GM21528 (cell line): ENCODE measurements around the gene UVRAG.
"Not testable (repeated sequence)": the region's sequence is repeated elsewhere in the genome, so short reads cannot be mapped to it uniquely, and the experiment has no call there.

Experiments
- ATAC-seq: cut with Tn5 transposase; IDR thresholded peaks from one replicate; pipeline ENCODE4 v1.9.1; 2021; ENCODE audit warnings: mild to moderate bottlenecking, moderate library complexity; ENCODE audit not compliant: unreplicated experiment, low FRiP score

Gene UVRAG

DNA sequence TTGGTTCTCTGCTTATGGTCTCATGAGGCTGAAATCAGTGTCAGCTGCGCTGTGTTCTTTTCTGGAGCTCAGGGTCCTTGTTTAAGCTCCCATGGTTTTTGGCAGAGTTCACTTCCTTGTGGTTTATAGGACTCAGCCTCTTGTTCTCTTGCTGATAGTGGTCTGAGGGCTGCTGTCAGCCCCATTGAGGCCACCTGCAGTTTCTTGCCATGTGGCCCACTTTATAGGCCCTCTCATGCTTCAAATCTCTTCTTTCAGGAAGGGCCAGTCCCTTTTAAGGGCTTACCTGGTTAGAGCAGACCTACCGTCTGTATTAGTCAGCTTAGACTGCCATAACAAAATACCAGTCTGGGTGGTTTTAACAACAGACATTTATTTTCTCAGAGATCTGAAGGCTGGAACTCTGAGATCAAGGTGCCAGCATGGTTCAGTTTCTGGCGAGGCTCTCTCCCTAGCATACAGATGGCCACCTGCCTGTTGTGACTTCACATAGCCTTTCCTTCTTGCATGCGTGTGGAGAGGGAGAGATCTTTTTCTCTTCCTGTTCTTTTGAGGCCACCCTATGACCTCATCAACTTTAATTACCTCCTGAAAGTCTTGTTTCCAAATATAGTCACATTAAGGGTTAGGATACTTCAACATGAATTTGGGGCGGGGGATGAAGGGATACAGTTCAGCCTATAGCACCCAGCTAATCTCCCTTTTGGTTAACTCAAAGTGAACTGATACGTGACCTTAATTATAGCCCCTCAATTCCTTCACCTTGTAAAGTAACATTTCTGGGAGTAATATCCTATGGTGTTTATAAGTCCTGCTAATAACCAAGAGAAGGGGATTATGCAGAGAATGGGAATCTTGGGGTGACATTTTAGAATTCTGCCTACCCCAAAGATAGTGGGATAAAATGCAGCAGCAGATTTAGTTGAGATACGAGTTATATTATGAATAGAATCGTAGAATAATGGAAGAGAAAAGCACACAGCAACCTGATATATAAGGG lies 131.8 kb downstream of the UVRAG start:
- ATAC-seq, result no peak

DNA sequence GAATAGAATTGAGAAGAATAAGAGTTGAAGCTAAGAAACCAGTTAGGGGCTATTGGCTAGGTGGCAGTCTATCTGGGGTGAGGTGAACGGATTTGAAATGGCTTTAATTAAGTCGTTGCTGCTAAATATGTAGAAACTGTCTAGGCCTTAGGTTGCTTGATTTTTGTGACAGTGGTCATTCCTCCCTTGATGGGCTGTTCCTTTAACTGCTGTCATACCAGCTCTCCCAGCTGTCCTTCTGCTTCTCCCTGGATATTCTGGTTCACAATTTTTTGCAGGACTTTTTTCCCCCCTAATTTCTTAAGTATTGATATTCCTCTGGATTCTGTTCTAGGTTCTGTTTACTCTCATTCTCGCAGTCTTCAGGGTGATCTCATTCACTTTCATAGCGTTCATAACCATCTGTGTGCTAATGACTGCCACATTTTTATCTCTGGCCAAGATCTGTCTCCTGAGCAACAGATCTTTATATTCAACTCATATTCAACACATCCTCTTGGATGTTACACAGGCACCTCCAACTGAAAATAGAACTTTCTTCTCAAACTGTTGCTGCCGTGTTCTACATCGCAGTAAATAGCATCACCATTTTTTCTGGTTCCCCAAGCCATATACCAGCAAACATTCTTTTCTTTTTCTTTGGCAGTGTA lies 134.1 kb downstream of the UVRAG start:
- no peak for ATAC-seq

DNA sequence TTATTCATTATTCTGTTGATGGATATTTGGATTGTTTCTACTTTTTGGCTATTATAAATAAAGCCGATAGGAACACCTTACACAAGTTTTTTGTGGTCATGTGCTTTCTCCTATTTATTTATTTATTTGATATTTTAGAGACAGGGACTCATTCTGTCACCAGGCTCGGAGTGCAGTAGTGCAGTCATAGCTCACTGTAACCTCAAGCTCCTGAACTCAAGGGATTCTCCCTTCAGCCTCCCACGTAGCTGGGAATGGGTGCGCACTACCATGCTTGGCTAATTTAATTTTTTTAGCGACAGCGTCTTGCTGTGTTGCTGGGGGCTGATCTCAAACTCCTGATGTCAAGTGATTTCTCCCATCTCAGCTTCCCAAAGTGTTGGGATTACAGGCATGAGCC lies 135.1 kb downstream of the UVRAG start:
- no peak for ATAC-seq

DNA sequence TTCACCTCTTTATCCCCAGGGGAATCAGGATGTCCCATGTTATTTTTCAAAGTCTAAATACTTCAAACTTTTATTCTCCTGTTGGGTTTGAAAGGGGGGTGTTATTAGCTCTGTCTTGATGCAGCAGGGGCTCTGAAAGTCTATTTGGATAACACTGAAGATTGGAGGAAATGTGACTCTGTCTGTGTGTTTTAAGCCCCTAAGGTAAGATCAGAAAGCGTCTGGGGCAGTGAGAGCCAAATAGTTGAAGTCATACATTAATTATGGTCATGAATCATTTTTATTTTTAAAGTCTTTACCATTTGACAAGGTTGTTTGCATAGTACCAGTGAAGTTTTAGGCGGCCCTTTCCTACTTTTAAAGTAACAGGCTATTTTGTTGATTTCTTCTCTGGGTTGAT lies 139.0 kb downstream of the UVRAG start:
- no peak for ATAC-seq

- no peak for ATAC-seq
Measured at GRCh38 chr11:75955443-75955842, 140.4 kb downstream of the UVRAG start.

DNA sequence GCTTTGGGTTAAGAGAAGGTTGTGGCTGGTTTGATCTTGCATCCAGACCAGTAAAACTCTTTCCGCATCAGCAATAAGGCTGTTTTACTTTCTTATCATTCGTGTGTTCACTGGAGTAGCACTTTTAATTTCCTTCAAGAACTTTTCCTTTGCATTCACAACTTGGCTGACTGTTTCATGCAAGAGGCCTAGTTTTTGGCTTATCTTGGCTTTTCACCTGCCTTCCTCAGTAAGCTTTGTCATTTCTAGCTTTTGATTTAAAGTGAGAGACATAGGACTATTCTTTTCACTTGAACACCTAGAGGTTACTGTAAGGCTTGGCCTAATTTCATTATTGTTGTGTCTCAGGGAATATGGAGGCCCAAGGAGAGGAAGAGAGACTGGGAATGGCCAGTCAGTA lies 144.5 kb downstream of the UVRAG start:
- ATAC-seq, result no peak

GRCh38 chr11:75964071-75964470 lies 149.1 kb downstream of the UVRAG start:
- no peak for ATAC-seq

- ATAC-seq, result no peak
Measured at GRCh38 chr11:75966537-75967287, 151.7 kb downstream of the UVRAG start.

- ATAC-seq, result no peak
Measured at GRCh38 chr11:75968021-75968625, 153.1 kb downstream of the UVRAG start.

DNA sequence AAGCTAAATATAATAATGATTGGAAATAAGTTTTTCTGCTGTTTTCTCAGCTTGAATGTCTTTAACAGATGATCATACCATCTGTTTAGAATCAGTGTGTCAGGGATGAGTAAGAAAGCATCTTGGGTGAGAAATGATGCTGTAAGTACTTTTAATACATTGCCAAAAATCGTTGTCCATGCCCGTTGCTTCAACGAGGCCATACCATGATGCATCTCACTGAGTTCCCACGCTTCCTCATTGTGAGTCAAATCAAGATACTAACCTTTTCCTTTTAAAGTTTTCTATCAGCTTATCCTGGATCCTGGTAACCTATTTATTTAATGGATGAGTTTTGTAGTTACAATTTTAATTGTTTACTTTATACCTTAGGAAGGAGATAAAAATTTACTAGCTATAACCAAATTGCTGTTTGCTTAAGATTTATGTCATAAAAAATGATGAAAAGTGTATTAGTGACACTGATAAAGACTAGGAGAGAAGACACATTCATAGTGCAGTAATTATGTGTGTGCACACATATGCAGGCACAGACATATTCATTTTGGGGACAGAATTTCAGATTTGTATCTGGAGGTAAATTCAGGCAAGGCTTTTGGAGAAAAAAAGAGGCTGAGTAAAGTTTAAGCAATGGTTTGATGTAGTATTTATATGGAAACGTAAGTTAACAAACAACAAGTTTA lies 154.8 kb downstream of the UVRAG start:
- ATAC-seq, result no peak

DNA sequence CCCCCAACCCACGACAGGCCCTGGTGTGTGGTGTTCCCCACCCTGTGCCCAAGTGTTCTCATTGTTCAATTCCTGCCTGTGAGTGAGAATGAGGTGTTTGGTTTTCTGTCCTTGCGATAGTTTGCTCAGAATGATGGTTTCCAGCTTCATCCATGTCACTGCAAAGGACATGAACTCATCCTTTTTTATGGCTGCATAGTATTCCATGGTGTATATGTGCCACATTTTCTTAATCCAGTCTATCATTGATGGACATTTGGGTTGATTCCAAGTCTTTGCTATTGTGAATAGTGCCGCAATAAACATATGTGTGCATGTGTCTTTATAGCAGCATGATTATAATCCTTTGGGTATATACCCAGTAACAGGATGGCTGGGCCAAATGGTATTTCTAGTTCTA lies 158.7 kb downstream of the UVRAG start:
- not testable (repeated sequence) for ATAC-seq

GRCh38 chr11:75979075-75979474 lies 164.1 kb downstream of the UVRAG start:
- ATAC-seq, result not testable (repeated sequence)

- not testable (repeated sequence) for ATAC-seq
Measured at GRCh38 chr11:75979479-75980027, 164.5 kb downstream of the UVRAG start.

GRCh38 chr11:75980031-75980430 lies 165.0 kb downstream of the UVRAG start:
- ATAC-seq, result no peak

GRCh38 chr11:75981546-75981945 lies 166.5 kb downstream of the UVRAG start:
- ATAC-seq, result no peak

DNA sequence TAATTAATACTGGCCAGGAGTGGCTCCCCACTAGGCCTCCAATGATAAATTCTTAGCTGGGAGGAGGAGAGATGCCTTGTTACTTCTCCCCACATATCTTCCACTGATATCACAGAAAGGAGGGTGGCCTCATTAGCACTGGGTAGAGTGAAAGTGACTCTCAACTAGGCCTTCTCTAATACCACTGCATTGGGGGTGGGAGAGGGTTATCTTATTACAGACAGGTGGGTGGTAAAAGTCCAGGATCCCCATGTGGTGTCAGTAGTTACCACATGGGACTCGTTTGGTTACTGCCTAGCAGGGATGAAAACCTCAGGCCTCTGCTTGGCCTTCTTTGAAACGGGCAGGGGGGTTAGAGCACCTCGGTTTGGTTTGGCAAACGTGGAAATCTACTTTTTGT lies 167.3 kb downstream of the UVRAG start:
- ATAC-seq, result no peak

DNA sequence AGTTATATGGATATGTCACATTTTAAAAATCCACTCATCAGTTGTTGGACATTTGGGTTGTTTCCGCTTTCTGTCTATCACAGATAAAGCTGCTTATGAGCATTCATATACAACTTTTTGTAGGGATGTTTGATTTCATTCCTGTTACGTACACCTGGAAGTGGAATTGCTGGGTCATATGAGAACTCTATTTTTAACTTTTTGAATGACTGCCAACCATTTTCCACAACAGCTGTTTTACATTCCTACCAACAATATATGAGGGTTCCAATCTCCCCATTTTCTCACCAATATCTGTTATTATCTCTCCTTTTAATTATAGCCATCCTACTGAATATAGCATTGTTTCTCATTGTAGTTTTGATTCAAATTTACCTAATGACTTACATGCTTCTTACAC lies 172.0 kb downstream of the UVRAG start:
- no peak for ATAC-seq

DNA sequence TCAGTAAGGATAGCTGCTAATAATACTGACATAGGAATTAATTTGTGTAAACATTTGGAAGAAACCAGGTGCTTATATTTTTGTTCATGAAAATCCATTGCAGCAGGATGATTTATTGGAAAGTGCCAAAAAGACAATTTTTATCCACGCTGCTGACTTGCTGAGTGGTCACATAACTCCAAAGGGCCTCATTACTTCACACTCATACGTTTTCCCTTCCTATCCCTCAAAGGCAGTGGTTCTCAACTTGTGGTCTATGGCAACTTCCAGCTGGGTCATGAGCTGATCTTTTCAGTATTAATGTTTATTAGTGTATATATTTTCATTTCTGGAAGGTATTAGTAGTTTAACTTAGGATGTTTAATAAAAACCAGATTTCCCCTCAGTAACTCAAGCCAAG lies 178.1 kb downstream of the UVRAG start:
- no peak for ATAC-seq

DNA sequence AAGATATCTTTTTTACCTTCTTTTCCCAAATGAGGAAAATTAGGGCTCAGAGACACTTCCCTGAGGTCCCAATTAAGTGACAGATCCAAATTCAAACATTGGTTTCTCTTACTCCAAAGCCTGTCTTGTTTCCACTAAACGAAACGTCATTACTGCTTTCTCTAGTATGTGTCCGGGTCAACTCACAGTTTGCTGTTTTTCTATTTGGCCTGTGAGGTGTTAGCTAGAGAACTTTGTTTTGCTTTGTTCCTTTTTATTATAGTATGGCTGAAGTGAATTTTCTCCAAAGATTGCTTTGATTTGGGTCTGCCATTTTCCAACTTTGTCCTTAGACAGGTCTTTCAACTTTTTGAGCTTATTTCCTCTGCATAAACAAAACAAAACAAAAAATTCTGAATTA lies 179.6 kb downstream of the UVRAG start:
- no peak for ATAC-seq
